H9 (cell line): ENCODE measurements around the gene LRRC31. TPM values are rescaled to one million over a fixed set of nuclear protein-coding genes. Genes with fewer than 3 reads are reported as not detected.
A peak's percentile ranks its signal among the peaks of the same experiment; 100 is the strongest.

Experiments used
- DNase-seq: peaks from one replicate; pipeline ENCODE4 v3.0.0-alpha.2; 2017
- H2AFZ ChIP-seq: one replicate; pipeline ENCODE4 v1.6.1; 2013; ENCODE audit warnings: mild to moderate bottlenecking, low read length, control low read depth, moderate library complexity
- H2AK5ac ChIP-seq: 2 replicates; pipeline ENCODE4 v1.6.1; 2013; ENCODE audit warnings: low read length, control low read depth, mixed read lengths; ENCODE audit not compliant: insufficient read length
- H2BK120ac ChIP-seq: one replicate; pipeline ENCODE4 v1.6.1; 2013; ENCODE audit warnings: low read depth, mild to moderate bottlenecking, low read length, control low read depth, inconsistent platforms; ENCODE audit not compliant: poor library complexity, severe bottlenecking
- H2BK12ac ChIP-seq: 2 replicates; pipeline ENCODE4 v1.6.1; 2013; ENCODE audit warnings: low read length, control low read depth, mixed read lengths, low read depth; ENCODE audit not compliant: insufficient read length
- H2BK15ac ChIP-seq: 2 replicates; pipeline ENCODE4 v1.6.1; 2013; ENCODE audit warnings: low read depth, low read length, control low read depth
- H2BK20ac ChIP-seq: one replicate; pipeline ENCODE4 v1.6.1; 2013; ENCODE audit warnings: low read depth, mild to moderate bottlenecking, low read length, control low read depth, inconsistent platforms; ENCODE audit not compliant: poor library complexity, severe bottlenecking
- H2BK5ac ChIP-seq: 2 replicates; pipeline ENCODE4 v1.6.1; 2013; ENCODE audit warnings: low read length, control low read depth, mixed read lengths; ENCODE audit not compliant: insufficient read length
- H3K14ac ChIP-seq: 2 replicates; pipeline ENCODE4 v1.6.1; 2013; ENCODE audit warnings: low read length, control low read depth; ENCODE audit not compliant: insufficient read depth
- H3K18ac ChIP-seq: 2 replicates; pipeline ENCODE4 v1.6.1; 2013; ENCODE audit warnings: low read depth, mild to moderate bottlenecking, mixed read lengths, low read length, control low read depth; ENCODE audit not compliant: insufficient read length
- H3K23ac ChIP-seq: 2 replicates; pipeline ENCODE4 v1.6.1; 2013; ENCODE audit warnings: low read length, control low read depth, mixed read lengths, low read depth; ENCODE audit not compliant: insufficient read length
- H3K23me2 ChIP-seq: 2 replicates; pipeline ENCODE4 v1.6.1; 2013; ENCODE audit warnings: low read depth, mild to moderate bottlenecking, mixed read lengths, low read length, control low read depth; ENCODE audit not compliant: insufficient read length, poor library complexity, severe bottlenecking
- H3K27ac ChIP-seq: 2 replicates; pipeline ENCODE4 v1.5.1; 2013; ENCODE audit warnings: low read length, control low read depth, mixed read lengths, low read depth; ENCODE audit not compliant: insufficient read length
- H3K27me3 ChIP-seq: 2 replicates; pipeline ENCODE4 v1.6.1; 2013; ENCODE audit warnings: low read length, control low read depth, inconsistent platforms; ENCODE audit not compliant: insufficient read depth
- H3K4ac ChIP-seq: 2 replicates; pipeline ENCODE4 v1.6.1; 2013; ENCODE audit warnings: low read depth, mild to moderate bottlenecking, control low read depth, inconsistent platforms, low read length, moderate library complexity
- H3K4me1 ChIP-seq: 2 replicates; pipeline ENCODE4 v1.6.1; 2013; ENCODE audit warnings: low read length, control low read depth, inconsistent platforms; ENCODE audit not compliant: insufficient read depth
- H3K4me2 ChIP-seq: 2 replicates; pipeline ENCODE4 v1.6.1; 2013; ENCODE audit warnings: low read length, control low read depth, mixed read lengths; ENCODE audit not compliant: insufficient read length, insufficient read depth
- H3K56ac ChIP-seq: 2 replicates; pipeline ENCODE4 v1.6.1; 2013; ENCODE audit warnings: low read depth, mild to moderate bottlenecking, mixed read lengths, low read length, control low read depth; ENCODE audit not compliant: insufficient read length
- H3K79me1 ChIP-seq: 2 replicates; pipeline ENCODE4 v1.6.1; 2013; ENCODE audit warnings: low read depth, mild to moderate bottlenecking, moderate library complexity, low read length, control low read depth, inconsistent platforms; ENCODE audit not compliant: insufficient read depth, poor library complexity, severe bottlenecking
- H3K79me2 ChIP-seq: 2 replicates; pipeline ENCODE4 v1.6.1; 2013; ENCODE audit warnings: low read length, control low read depth, inconsistent platforms; ENCODE audit not compliant: insufficient read depth
- H3K9ac ChIP-seq: 2 replicates; pipeline ENCODE4 v1.6.1; 2013; ENCODE audit warnings: low read length, control low read depth, mixed read lengths; ENCODE audit not compliant: insufficient read length; ENCODE audit errors: extremely low read depth
- H3K9me3 ChIP-seq: one replicate; pipeline ENCODE4 v1.6.1; 2013; ENCODE audit warnings: low read depth, low read length, inconsistent platforms; ENCODE audit not compliant: control insufficient read depth
- H3T11ph ChIP-seq: one replicate; pipeline ENCODE4 v1.6.1; 2013; ENCODE audit warnings: mild to moderate bottlenecking, low read length, control low read depth, inconsistent platforms
- H4K20me1 ChIP-seq: one replicate; pipeline ENCODE4 v1.6.1; 2013; ENCODE audit not compliant: control insufficient read depth, insufficient read length, insufficient read depth
- H4K5ac ChIP-seq: 2 replicates; pipeline ENCODE4 v1.6.1; 2013; ENCODE audit warnings: low read depth, mild to moderate bottlenecking, mixed read lengths, low read length, control low read depth; ENCODE audit not compliant: insufficient read length
- H4K8ac ChIP-seq: replicated peaks from 2 replicates; pipeline ENCODE4 v1.6.1; 2013; ENCODE audit warnings: low read length, control low read depth, mixed read lengths, low read depth; ENCODE audit not compliant: insufficient read length
- H4K91ac ChIP-seq: 2 replicates; pipeline ENCODE4 v1.6.1; 2013; ENCODE audit warnings: low read depth, mild to moderate bottlenecking, moderate library complexity, mixed read lengths, low read length, control low read depth; ENCODE audit not compliant: insufficient read length
- H3K27ac Mint-ChIP-seq, 3 experiments: 2 replicates in 2 of 3; 3 replicates in 1 of 3; pipeline ENCODE4 v1.8.0; 2020 to 2021; ENCODE audit warnings: mixed read lengths in 3 of 3, mild to moderate bottlenecking in 1 of 3, moderate library complexity in 1 of 3
- H3K27me3 Mint-ChIP-seq: 2 replicates; pipeline ENCODE4 v1.8.0; 2021; ENCODE audit warnings: low read depth, mild to moderate bottlenecking, moderate library complexity, mixed read lengths
- H3K36me3 Mint-ChIP-seq, 3 experiments: 2 replicates in 2 of 3; 3 replicates in 1 of 3; pipeline ENCODE4 v1.8.0; 2020 to 2021; ENCODE audit warnings: low read depth in 3 of 3, mixed read lengths in 3 of 3; ENCODE audit not compliant: insufficient read depth in 1 of 3
- H3K4me1 Mint-ChIP-seq, 2 experiments: 2 replicates each; pipeline ENCODE4 v1.8.0; 2020; ENCODE audit warnings: mixed read lengths in 2 of 2
- H3K4me3 Mint-ChIP-seq, 2 experiments: 2 replicates in 1 of 2; 3 replicates in 1 of 2; pipeline ENCODE4 v1.8.0; 2020 to 2021; ENCODE audit warnings: mild to moderate bottlenecking in 2 of 2, mixed read lengths in 2 of 2, moderate library complexity in 1 of 2
- H3K9me3 Mint-ChIP-seq, 2 experiments: 2 replicates in 1 of 2; 3 replicates in 1 of 2; pipeline ENCODE4 v1.8.0; 2020; ENCODE audit warnings: mild to moderate bottlenecking in 2 of 2, mixed read lengths in 2 of 2, moderate library complexity in 1 of 2
- CTCF ChIP-seq: fragments of 200-600 bp; sonication (generic); conservative IDR thresholded peaks from 3 replicates; pipeline ENCODE4 v1.8.0; 2021; ENCODE audit warnings: antibody characterized with exemption, mild to moderate bottlenecking
- WGBS: extraction: QIAGEN DNeasy Blood & Tissue Kit; methylation state at CpG from one replicate; pipeline ENCODE4 v1.1.7; 2013; ENCODE audit warnings: missing lambda C conversion rate, low lambda C conversion rate, mixed read lengths; ENCODE audit not compliant: insufficient read length; ENCODE audit errors: extremely low coverage; 5-methylcytosine and 5-hydroxymethylcytosine counted together
- total RNA-seq: library from RNA; stranded (reverse); gene quantifications from 2 replicates; pipeline ENCODE4 v1.2.1, GENCODE V29; 2021

LRRC31 gene
- total RNA-seq, 1 experiment from 2014 or later, result not detected

- no peaks in the 10 kb centered on the region for H4K20me1 ChIP-seq
- Mint-ChIP-seq H3K9me3 (no peaks in the 10 kb centered on the region), H3K27me3 (no peaks in the 10 kb centered on the region; the same call in 1 of the 2 replicates), H3K4me1 (no peaks in the 10 kb centered on the region), H3K36me3 (no peaks in the 10 kb centered on the region), H3K4me3 (no peak overlapping the region), H3K27ac (no peak overlapping the region)
- H3K4me1 ChIP-seq, result no peaks in the 10 kb centered on the region
- no peak overlapping the region for H2BK120ac ChIP-seq
- no peak overlapping the region for H2BK12ac ChIP-seq
- no peaks in the 10 kb centered on the region for H3K79me1 ChIP-seq
- H3K23ac ChIP-seq, result no peak overlapping the region
- H3K27ac ChIP-seq, result no peak overlapping the region
- no peak overlapping the region for H3K9ac ChIP-seq
- no peak overlapping the region for H3K56ac ChIP-seq
- no CpG with 5 or more reads among the region's 3 CpGs for WGBS
- TF ChIP-seq CTCF, result no peak
- no peak overlapping the region for H3K4ac ChIP-seq
- H2BK20ac ChIP-seq, result no peak overlapping the region
- H4K91ac ChIP-seq, result no peak overlapping the region
- DNase-seq, result peak; percentile 33
- no peak overlapping the region for H3K18ac ChIP-seq
- no peak overlapping the region for H4K8ac ChIP-seq
- no peaks in the 10 kb centered on the region for H3K79me2 ChIP-seq
- no peak overlapping the region for H2BK15ac ChIP-seq
- H2AFZ ChIP-seq, result no peak overlapping the region
- H3K23me2 ChIP-seq, result peaks cover 2% of the 10 kb centered on the region
- no peak overlapping the region for H3K4me2 ChIP-seq
- no peaks in the 10 kb centered on the region for H3K9me3 ChIP-seq
- H2BK5ac ChIP-seq, result no peak overlapping the region
- H3T11ph ChIP-seq, result no peak overlapping the region
- H3K14ac ChIP-seq, result peak overlapping the region; percentile 28; the same call in 1 of the 2 replicates
- H2AK5ac ChIP-seq, result no peak overlapping the region
- no peaks in the 10 kb centered on the region for H3K27me3 ChIP-seq
- H4K5ac ChIP-seq, result no peak overlapping the region
Observed at GRCh38 chr3:169879845-169880575, 10.3 kb upstream of the LRRC31 start.
